Activated naive CD8-positive, alpha-beta T cell treated with anti-CD3 and anti-CD28 coated beads, Interleukin-2, amount 10 ng/mL, durations not matched to agents 7 days and 5 days (primary cell): ENCODE data around the gene FMO1. TPM values are rescaled to one million over a fixed set of nuclear protein-coding genes. Genes with fewer than 3 reads are reported as not detected.

Experiments
- ATAC-seq: fragments of 150-1000 bp; cut with Tn5 transposase; one replicate; pipeline ENCODE4 v1.10.0; 2021; ENCODE audit warnings: low read depth, moderate library complexity
- POLR2A ChIA-PET: fragments of 350-600 bp; sonication (Branson Sonifier 250); formaldehyde crosslinking; loops from one replicate; lab custom pipeline; 2021; ENCODE audit warnings: antibody characterized with exemption; lab: Charles Lee
- DNase-seq: peaks from one replicate; pipeline ENCODE4 v3.0.0; 2021
- H3K27ac Mint-ChIP-seq: one replicate; pipeline ENCODE4 v1.8.0; 2022; ENCODE audit warnings: mild to moderate bottlenecking, mixed read lengths
- H3K27me3 Mint-ChIP-seq: one replicate; pipeline ENCODE4 v1.8.0; 2022; ENCODE audit warnings: mild to moderate bottlenecking, moderate library complexity, mixed read lengths
- H3K36me3 Mint-ChIP-seq: one replicate; pipeline ENCODE4 v1.8.0; 2021; ENCODE audit warnings: mild to moderate bottlenecking, mixed read lengths
- H3K4me1 Mint-ChIP-seq: one replicate; pipeline ENCODE4 v1.8.0; 2021; ENCODE audit warnings: mixed read lengths
- H3K4me3 Mint-ChIP-seq: one replicate; pipeline ENCODE4 v1.8.0; 2022; ENCODE audit warnings: mild to moderate bottlenecking, moderate library complexity, mixed read lengths
- H3K9me3 Mint-ChIP-seq: one replicate; pipeline ENCODE4 v1.8.0; 2021; ENCODE audit warnings: mixed read lengths
- total RNA-seq, 2 experiments: library from RNA; stranded (reverse); gene quantifications; one replicate each; pipeline ENCODE4 v1.2.3, GENCODE V29; 2021

The FMO1 gene
- total RNA-seq, 2 experiments from 2014 or later = not detected

GRCh38 chr1:171251042-171251951 is 3.0 kb downstream of the FMO1 start:
- peaks cover 7% of the 10 kb centered on the region for H3K4me1 Mint-ChIP-seq
- no peaks in the 10 kb centered on the region for H3K36me3 Mint-ChIP-seq
- H3K27me3 Mint-ChIP-seq = peaks cover 64% of the 10 kb centered on the region
- H3K9me3 Mint-ChIP-seq = no peaks in the 10 kb centered on the region
- POLR2A ChIA-PET = no interaction called here
- ATAC-seq = peak; percentile 53
- peak overlapping the region; percentile 84 for H3K4me3 Mint-ChIP-seq
- H3K27ac Mint-ChIP-seq = no peak overlapping the region
- peak; percentile 50 for DNase-seq

GRCh38 chr1:171251952-171252300 is 3.6 kb downstream of the FMO1 start:
- H3K27me3 Mint-ChIP-seq = peaks cover 64% of the 10 kb centered on the region
- POLR2A ChIA-PET = no interaction called here

GRCh38 chr1:171252482-171252881 is 4.2 kb downstream of the FMO1 start:
- ATAC-seq = peak; percentile 76
- no peaks in the 10 kb centered on the region for H3K36me3 Mint-ChIP-seq

More at GRCh38 chr1:171251952-171252300, 3.6 kb downstream of the FMO1 start:
- H3K9me3 Mint-ChIP-seq = no peaks in the 10 kb centered on the region
- ATAC-seq (no peak), DNase-seq (no peak)
- peak overlapping the region; percentile 84 for H3K4me3 Mint-ChIP-seq
- H3K36me3 Mint-ChIP-seq = no peaks in the 10 kb centered on the region
- H3K27ac Mint-ChIP-seq = no peak overlapping the region
- peaks cover 7% of the 10 kb centered on the region for H3K4me1 Mint-ChIP-seq

GRCh38 chr1:171254859-171255258 is 6.6 kb downstream of the FMO1 start:
- no peaks in the 10 kb centered on the region for H3K36me3 Mint-ChIP-seq
- ATAC-seq (no peak), DNase-seq (no peak)
- peaks cover 7% of the 10 kb centered on the region for H3K4me1 Mint-ChIP-seq
- no peak overlapping the region for H3K4me3 Mint-ChIP-seq
- peaks cover 40% of the 10 kb centered on the region for H3K27me3 Mint-ChIP-seq
- H3K27ac Mint-ChIP-seq = no peak overlapping the region
- POLR2A ChIA-PET = no interaction called here
- H3K9me3 Mint-ChIP-seq = no peaks in the 10 kb centered on the region

More at GRCh38 chr1:171252482-171252881, 4.2 kb downstream of the FMO1 start:
- no peaks in the 10 kb centered on the region for H3K9me3 Mint-ChIP-seq
- peak overlapping the region; percentile 71 for H3K4me3 Mint-ChIP-seq
- POLR2A ChIA-PET = no interaction called here
- H3K4me1 Mint-ChIP-seq = peaks cover 7% of the 10 kb centered on the region
- DNase-seq = peak; percentile 37
- H3K27me3 Mint-ChIP-seq = peaks cover 59% of the 10 kb centered on the region
- H3K27ac Mint-ChIP-seq = peak overlapping the region; percentile 24

GRCh38 chr1:171256940-171257606 is 8.8 kb downstream of the FMO1 start:
- DNase-seq (no peak), ATAC-seq (no peak)
- H3K36me3 Mint-ChIP-seq = no peaks in the 10 kb centered on the region
- H3K9me3 Mint-ChIP-seq = no peaks in the 10 kb centered on the region
- H3K4me3 Mint-ChIP-seq = no peak overlapping the region
- peaks cover 7% of the 10 kb centered on the region for H3K4me1 Mint-ChIP-seq
- POLR2A ChIA-PET = no interaction called here
- H3K27me3 Mint-ChIP-seq = peaks cover 30% of the 10 kb centered on the region
- H3K27ac Mint-ChIP-seq = no peak overlapping the region

GRCh38 chr1:171257607-171258076 is 9.3 kb downstream of the FMO1 start:
- peaks cover 26% of the 10 kb centered on the region for H3K27me3 Mint-ChIP-seq
- POLR2A ChIA-PET = no interaction called here
- no peaks in the 10 kb centered on the region for H3K9me3 Mint-ChIP-seq
- DNase-seq (no peak), ATAC-seq (no peak)
- no peak overlapping the region for H3K4me3 Mint-ChIP-seq
- peaks cover 3% of the 10 kb centered on the region for H3K4me1 Mint-ChIP-seq
- H3K27ac Mint-ChIP-seq = no peak overlapping the region
- H3K36me3 Mint-ChIP-seq = no peaks in the 10 kb centered on the region

- no peak for ATAC-seq
- Mint-ChIP-seq H3K36me3 (no peaks in the 10 kb centered on the region), H3K27me3 (peaks cover 18% of the 10 kb centered on the region)
Measured at GRCh38 chr1:171258429-171258828, 10.1 kb downstream of the FMO1 start.

GRCh38 chr1:171258943-171259342 is 10.6 kb downstream of the FMO1 start:
- ATAC-seq (no peak), DNase-seq (no peak)
- no peak overlapping the region for H3K4me3 Mint-ChIP-seq
- POLR2A ChIA-PET = no interaction called here
- H3K36me3 Mint-ChIP-seq = no peaks in the 10 kb centered on the region
- no peaks in the 10 kb centered on the region for H3K4me1 Mint-ChIP-seq
- H3K27ac Mint-ChIP-seq = no peak overlapping the region
- H3K9me3 Mint-ChIP-seq = no peaks in the 10 kb centered on the region
- peaks cover 15% of the 10 kb centered on the region for H3K27me3 Mint-ChIP-seq

More at GRCh38 chr1:171258429-171258828, 10.1 kb downstream of the FMO1 start:
- Mint-ChIP-seq H3K4me1 (no peaks in the 10 kb centered on the region), H3K27ac (no peak overlapping the region), H3K9me3 (no peaks in the 10 kb centered on the region), H3K4me3 (no peak overlapping the region)
- POLR2A ChIA-PET = no interaction called here
- DNase-seq = no peak

GRCh38 chr1:171261336-171261735 is 13.0 kb downstream of the FMO1 start:
- H3K36me3 Mint-ChIP-seq = no peaks in the 10 kb centered on the region
- no peaks in the 10 kb centered on the region for H3K9me3 Mint-ChIP-seq
- no peak overlapping the region for H3K4me3 Mint-ChIP-seq
- H3K27me3 Mint-ChIP-seq = peaks cover 4% of the 10 kb centered on the region
- no peak overlapping the region for H3K27ac Mint-ChIP-seq
- ATAC-seq (no peak), DNase-seq (no peak)
- no peaks in the 10 kb centered on the region for H3K4me1 Mint-ChIP-seq
- POLR2A ChIA-PET = no interaction called here

GRCh38 chr1:171263901-171264300 is 15.6 kb downstream of the FMO1 start:
- Mint-ChIP-seq H3K4me3 (no peak overlapping the region), H3K4me1 (no peaks in the 10 kb centered on the region), H3K36me3 (no peaks in the 10 kb centered on the region), H3K9me3 (no peaks in the 10 kb centered on the region), H3K27ac (no peak overlapping the region), H3K27me3 (peaks cover 4% of the 10 kb centered on the region)
- no peak for ATAC-seq
- DNase-seq = no peak
- POLR2A ChIA-PET = no interaction called here

GRCh38 chr1:171265686-171266085 is 17.4 kb downstream of the FMO1 start:
- no peaks in the 10 kb centered on the region for H3K9me3 Mint-ChIP-seq
- H3K36me3 Mint-ChIP-seq = no peaks in the 10 kb centered on the region
- H3K27me3 Mint-ChIP-seq = peaks cover 4% of the 10 kb centered on the region
- H3K4me3 Mint-ChIP-seq = no peak overlapping the region
- H3K4me1 Mint-ChIP-seq = no peaks in the 10 kb centered on the region
- no peak for ATAC-seq
- POLR2A ChIA-PET = no interaction called here
- H3K27ac Mint-ChIP-seq = no peak overlapping the region
- DNase-seq = no peak

GRCh38 chr1:171266930-171267329 is 18.6 kb downstream of the FMO1 start:
- peaks cover 5% of the 10 kb centered on the region for H3K27me3 Mint-ChIP-seq
- H3K4me3 Mint-ChIP-seq = no peak overlapping the region
- H3K27ac Mint-ChIP-seq = no peak overlapping the region
- no peak for ATAC-seq
- H3K36me3 Mint-ChIP-seq = no peaks in the 10 kb centered on the region
- no peak for DNase-seq
- H3K9me3 Mint-ChIP-seq = no peaks in the 10 kb centered on the region
- no peaks in the 10 kb centered on the region for H3K4me1 Mint-ChIP-seq
- POLR2A ChIA-PET = no interaction called here

- Mint-ChIP-seq H3K27me3 (peaks cover 5% of the 10 kb centered on the region), H3K9me3 (no peaks in the 10 kb centered on the region), H3K27ac (no peak overlapping the region), H3K4me1 (no peaks in the 10 kb centered on the region), H3K36me3 (no peaks in the 10 kb centered on the region), H3K4me3 (no peak overlapping the region)
- no peak for DNase-seq
- POLR2A ChIA-PET = no interaction called here
- ATAC-seq = no peak
Measured at GRCh38 chr1:171267391-171267790, 19.1 kb downstream of the FMO1 start.

- POLR2A ChIA-PET = no interaction called here
- no peaks in the 10 kb centered on the region for H3K9me3 Mint-ChIP-seq
- no peaks in the 10 kb centered on the region for H3K4me1 Mint-ChIP-seq
- no peak overlapping the region for H3K27ac Mint-ChIP-seq
- DNase-seq (no peak), ATAC-seq (no peak)
- peaks cover 13% of the 10 kb centered on the region for H3K27me3 Mint-ChIP-seq
- no peak overlapping the region for H3K4me3 Mint-ChIP-seq
- no peaks in the 10 kb centered on the region for H3K36me3 Mint-ChIP-seq
Measured at GRCh38 chr1:171270806-171271205, 22.5 kb downstream of the FMO1 start.
